HG03521 (cell line): ENCODE data around the gene POLRMT.

Experiments
- ATAC-seq: cut with Tn5 transposase; IDR thresholded peaks from one replicate; pipeline ENCODE4 v1.9.1; 2021; ENCODE audit warnings: mild to moderate bottlenecking, moderate library complexity; ENCODE audit not compliant: unreplicated experiment

The POLRMT gene

GRCh38 chr19:648305-648704, 15.0 kb upstream of the POLRMT start:
- ATAC-seq, result no peak

GRCh38 chr19:647566-648284, 14.4 kb upstream of the POLRMT start:
- ATAC-seq, result no peak

- no peak for ATAC-seq
Measured at GRCh38 chr19:646779-647565, 13.6 kb upstream of the POLRMT start.

GRCh38 chr19:645912-646778, 12.8 kb upstream of the POLRMT start:
- ATAC-seq, result no peak

GRCh38 chr19:644789-645188, 11.5 kb upstream of the POLRMT start:
- ATAC-seq, result no peak

- ATAC-seq, result no peak
Measured at GRCh38 chr19:644363-644762, 11.0 kb upstream of the POLRMT start.

GRCh38 chr19:643736-644135, 10.4 kb upstream of the POLRMT start:
- no peak for ATAC-seq

GRCh38 chr19:642767-643727, 9.7 kb upstream of the POLRMT start:
- no peak for ATAC-seq

GRCh38 chr19:641702-642101, 8.4 kb upstream of the POLRMT start:
- ATAC-seq, result no peak

- ATAC-seq, result no peak
Measured at GRCh38 chr19:640606-641189, 7.4 kb upstream of the POLRMT start.

GRCh38 chr19:640161-640558, 6.8 kb upstream of the POLRMT start:
- ATAC-seq, result no peak

GRCh38 chr19:639253-640160, 6.2 kb upstream of the POLRMT start, which contains the start of gene FGF22:
TSS of gene FGF22 (plus strand) at chr19:639879. CDS start at chr19:639926, 47 bp downstream.
- ATAC-seq, result peak; percentile 73

GRCh38 chr19:638906-639252, 5.5 kb upstream of the POLRMT start:
- no peak for ATAC-seq

GRCh38 chr19:634975-635652, 1.8 kb upstream of the POLRMT start:
- ATAC-seq, result no peak

GRCh38 chr19:633786-634639, 676 bp upstream of the POLRMT start:
- no peak for ATAC-seq

- peak; percentile 10 for ATAC-seq
Measured at GRCh38 chr19:632579-633067, 714 bp downstream of the POLRMT start.
